Neural progenitor cell (in vitro differentiated cells): ENCODE data around the gene FN3KRP.

Experiments used
- EZH2 ChIP-seq: fragments of 200-600 bp; sonication (generic); IDR thresholded peaks from 2 replicates; pipeline ENCODE4 v1.6.1; 2017; ENCODE audit warnings: antibody characterized with exemption, mild to moderate bottlenecking, moderate library complexity
- TF ChIP-seq, protein P1 (sequence below): fragments of 200-600 bp; sonication (generic); IDR thresholded peaks from 2 replicates; pipeline ENCODE4 v1.5.1; 2017; ENCODE audit warnings: antibody characterized with exemption, mild to moderate bottlenecking

DNA sequence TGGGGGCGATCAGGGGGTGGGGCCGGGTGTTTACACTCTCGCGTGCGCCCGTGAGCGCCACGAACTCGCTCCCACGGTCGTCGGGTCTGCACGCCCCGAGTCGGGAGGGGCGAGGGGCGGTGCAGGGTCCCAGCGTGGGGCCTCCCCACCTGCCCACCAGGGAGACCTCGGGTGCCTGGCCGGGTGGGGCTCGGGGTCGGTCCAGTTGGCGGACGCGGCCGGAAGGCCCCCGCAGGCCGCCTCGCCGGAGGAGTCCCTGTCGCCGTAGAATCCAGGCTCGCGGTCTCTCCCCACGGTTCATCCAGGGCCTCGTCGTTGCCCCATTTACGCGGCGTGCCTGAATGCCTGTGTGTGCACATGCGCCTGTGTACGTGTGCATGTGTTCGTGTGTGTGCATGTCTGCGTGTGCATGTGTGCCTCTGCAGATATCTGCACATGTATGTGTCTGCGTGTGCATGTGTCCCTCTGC, 17.5 kb upstream of the FN3KRP start:
- TF ChIP-seq, protein P1, sequence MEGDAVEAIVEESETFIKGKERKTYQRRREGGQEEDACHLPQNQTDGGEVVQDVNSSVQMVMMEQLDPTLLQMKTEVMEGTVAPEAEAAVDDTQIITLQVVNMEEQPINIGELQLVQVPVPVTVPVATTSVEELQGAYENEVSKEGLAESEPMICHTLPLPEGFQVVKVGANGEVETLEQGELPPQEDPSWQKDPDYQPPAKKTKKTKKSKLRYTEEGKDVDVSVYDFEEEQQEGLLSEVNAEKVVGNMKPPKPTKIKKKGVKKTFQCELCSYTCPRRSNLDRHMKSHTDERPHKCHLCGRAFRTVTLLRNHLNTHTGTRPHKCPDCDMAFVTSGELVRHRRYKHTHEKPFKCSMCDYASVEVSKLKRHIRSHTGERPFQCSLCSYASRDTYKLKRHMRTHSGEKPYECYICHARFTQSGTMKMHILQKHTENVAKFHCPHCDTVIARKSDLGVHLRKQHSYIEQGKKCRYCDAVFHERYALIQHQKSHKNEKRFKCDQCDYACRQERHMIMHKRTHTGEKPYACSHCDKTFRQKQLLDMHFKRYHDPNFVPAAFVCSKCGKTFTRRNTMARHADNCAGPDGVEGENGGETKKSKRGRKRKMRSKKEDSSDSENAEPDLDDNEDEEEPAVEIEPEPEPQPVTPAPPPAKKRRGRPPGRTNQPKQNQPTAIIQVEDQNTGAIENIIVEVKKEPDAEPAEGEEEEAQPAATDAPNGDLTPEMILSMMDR = no peak
- TF ChIP-seq EZH2 = no peak
